ENCODE measurements around the gene CDK5RAP2.

DNA sequence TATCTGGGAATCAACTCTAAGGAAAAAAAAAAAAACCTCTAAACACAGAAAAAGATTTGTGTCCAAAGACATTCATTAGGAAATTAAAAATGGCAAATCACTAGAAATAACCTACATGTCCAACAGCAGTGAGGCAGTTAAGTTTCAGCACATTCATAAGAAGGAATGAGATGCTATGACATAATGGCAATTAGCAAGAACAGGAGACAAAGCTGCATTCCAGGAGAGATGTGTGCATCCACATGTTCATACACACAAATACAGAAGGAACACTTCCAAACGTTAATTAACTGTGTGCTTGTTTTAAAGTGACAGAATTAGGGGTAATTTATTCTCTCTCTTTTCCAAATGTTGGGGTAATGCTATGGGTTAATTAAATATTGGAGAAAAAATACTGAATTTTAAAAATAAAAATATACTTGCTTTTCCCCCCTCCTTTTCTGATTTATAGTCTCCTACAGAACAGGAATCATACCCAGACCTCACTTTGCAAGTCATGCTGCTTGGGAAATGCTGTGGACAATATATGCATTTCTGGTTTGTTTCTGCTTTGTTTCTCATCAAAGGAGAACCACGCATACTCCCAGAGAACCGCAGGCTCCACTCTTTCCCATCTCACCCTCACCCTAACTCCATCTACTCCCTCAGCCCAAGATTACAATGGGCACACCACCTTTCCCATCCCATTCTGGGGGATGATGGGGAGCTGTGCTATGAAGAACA, 114.1 kb downstream of the CDK5RAP2 start:
- no peak for TF ChIP-seq EZH2 (IDR thresholded peaks at IDR 0.05; ENCODE audit: low read length, missing control alignments)
- TF ChIP-seq, protein P1, sequence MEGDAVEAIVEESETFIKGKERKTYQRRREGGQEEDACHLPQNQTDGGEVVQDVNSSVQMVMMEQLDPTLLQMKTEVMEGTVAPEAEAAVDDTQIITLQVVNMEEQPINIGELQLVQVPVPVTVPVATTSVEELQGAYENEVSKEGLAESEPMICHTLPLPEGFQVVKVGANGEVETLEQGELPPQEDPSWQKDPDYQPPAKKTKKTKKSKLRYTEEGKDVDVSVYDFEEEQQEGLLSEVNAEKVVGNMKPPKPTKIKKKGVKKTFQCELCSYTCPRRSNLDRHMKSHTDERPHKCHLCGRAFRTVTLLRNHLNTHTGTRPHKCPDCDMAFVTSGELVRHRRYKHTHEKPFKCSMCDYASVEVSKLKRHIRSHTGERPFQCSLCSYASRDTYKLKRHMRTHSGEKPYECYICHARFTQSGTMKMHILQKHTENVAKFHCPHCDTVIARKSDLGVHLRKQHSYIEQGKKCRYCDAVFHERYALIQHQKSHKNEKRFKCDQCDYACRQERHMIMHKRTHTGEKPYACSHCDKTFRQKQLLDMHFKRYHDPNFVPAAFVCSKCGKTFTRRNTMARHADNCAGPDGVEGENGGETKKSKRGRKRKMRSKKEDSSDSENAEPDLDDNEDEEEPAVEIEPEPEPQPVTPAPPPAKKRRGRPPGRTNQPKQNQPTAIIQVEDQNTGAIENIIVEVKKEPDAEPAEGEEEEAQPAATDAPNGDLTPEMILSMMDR (conservative IDR thresholded peaks at IDR 0.05 in 1 of 2, IDR thresholded peaks at IDR 0.05 in 1 of 2; ENCODE audit: low read depth in 1 of 2, low read length in 2 of 2) = no peak

Measured in fibroblast of lung (primary cell).